Coronary artery (tissue), 2 donors: ENCODE results near the gene PKNOX1.
A peak's percentile ranks its signal among the peaks of the same experiment; 100 is the strongest.
"Not testable (repeated sequence)": the region's sequence is repeated elsewhere in the genome, so short reads cannot be mapped to it uniquely, and the experiment has no call there.

Experiments used
- DNase-seq: peaks from one replicate; pipeline ENCODE4 v3.0.0-alpha.2; 2017; ENCODE audit warnings: low spot score
- H3K27ac ChIP-seq, 2 donors: fragments of 200-600 bp; sonication (generic); one replicate each; pipeline ENCODE4 v1.5.1; 2016 to 2019
- H3K4me3 ChIP-seq: fragments of 200-600 bp; sonication (generic); 2 replicates; pipeline ENCODE4 v1.5.1; 2016; ENCODE audit warnings: mild to moderate bottlenecking, moderate library complexity
- CTCF ChIP-seq: fragments of 200-600 bp; sonication (generic); IDR thresholded peaks from one replicate; pipeline ENCODE4 v1.5.1; 2019; ENCODE audit warnings: antibody characterized with exemption

Gene PKNOX1

GRCh38 chr21:43034826-43035225, 60.5 kb downstream of the PKNOX1 start:
- no peak for TF ChIP-seq CTCF

GRCh38 chr21:43036889-43037288, 62.5 kb downstream of the PKNOX1 start:
- not testable (repeated sequence) for H3K27ac ChIP-seq, DNase-seq, H3K4me3 ChIP-seq

More at GRCh38 chr21:43034826-43035225, 60.5 kb downstream of the PKNOX1 start:
- no peak overlapping the region for H3K4me3 ChIP-seq
- no peak overlapping the region for H3K27ac ChIP-seq
- no peak for DNase-seq

DNA sequence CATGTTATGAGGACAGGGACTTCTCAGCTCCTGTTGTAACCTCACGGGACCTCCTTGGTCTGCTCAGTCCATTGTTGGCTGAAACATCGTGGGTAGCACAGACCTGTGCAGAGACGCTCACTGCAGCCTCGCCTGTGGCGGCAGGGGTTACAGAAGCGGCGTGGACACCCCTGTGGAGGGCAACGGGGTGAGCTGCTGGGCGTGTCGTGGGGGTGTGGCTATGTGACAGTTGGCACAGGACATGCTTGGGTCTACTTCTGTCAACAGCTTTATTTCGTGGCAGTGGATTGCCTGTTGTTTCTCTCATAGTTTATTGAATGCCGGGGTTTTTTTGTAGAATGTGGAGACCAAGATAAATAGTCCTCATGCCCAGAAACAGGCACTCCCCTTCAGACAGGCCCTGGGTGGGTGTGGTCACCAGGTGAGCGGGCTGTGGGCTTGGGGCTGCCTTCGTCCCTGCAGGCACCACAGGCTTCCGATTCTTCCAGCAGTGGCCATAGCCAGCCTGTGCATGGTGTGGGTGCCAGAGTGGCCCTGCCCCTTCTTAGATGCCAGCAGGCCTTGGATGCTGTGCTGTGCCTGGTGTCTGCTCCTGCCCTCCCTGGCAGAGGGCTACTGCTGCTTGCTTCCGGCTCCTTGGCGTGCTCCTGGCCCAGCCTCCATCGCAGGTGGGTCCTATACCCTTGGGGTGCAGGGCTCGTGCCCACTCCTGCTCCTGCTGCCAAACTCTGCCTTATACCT, 63.7 kb downstream of the PKNOX1 start:
- not testable (repeated sequence) for DNase-seq, H3K27ac ChIP-seq, H3K4me3 ChIP-seq

- not testable (repeated sequence) for H3K4me3 ChIP-seq, DNase-seq, H3K27ac ChIP-seq
Observed at GRCh38 chr21:43038659-43039044, 64.3 kb downstream of the PKNOX1 start.

DNA sequence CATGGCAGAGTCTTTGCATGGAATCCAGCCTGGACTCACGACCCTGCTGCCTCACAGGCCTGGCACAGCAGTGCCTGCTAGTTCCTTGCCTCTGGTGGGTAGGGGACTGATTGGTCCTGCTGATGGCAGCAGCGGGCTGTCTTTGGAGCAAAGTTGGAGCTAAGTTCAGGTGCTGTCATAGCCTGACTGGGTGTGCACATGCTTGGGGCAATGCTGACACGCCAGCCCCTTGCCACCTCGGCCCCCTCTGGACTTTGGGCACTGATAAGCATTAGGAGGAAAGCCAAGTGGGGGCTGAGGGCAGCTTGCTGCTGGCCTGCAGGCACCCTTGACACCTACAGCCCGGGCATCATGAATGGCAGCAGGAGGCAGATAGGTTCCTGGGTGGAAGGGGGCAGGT, 67.8 kb downstream of the PKNOX1 start:
- not testable (repeated sequence) for H3K4me3 ChIP-seq, DNase-seq, H3K27ac ChIP-seq

- not testable (repeated sequence) for H3K27ac ChIP-seq, H3K4me3 ChIP-seq, DNase-seq
Observed at GRCh38 chr21:43043291-43043690, 68.9 kb downstream of the PKNOX1 start.

DNA sequence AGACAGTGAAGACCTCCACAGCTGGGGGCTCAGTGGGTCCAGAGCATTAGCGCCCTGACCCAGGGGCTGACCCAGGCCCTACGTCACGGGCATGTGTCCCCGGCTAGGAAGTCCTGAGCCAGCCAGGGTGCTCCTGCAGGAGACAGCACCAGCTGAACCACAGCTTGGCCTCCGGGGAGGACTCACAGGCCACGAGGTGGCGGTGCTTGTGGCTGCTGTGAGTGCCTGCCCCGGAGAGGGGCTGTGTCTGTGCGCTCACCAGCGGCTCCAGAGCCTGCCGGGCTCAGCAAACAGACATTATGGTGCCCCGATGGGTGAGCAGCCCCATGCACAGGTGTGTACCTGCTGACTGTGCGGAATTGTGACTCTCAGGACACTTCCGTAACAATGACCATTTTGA, 70.2 kb downstream of the PKNOX1 start:
- H3K4me3 ChIP-seq, DNase-seq, H3K27ac ChIP-seq: not testable (repeated sequence)

DNA sequence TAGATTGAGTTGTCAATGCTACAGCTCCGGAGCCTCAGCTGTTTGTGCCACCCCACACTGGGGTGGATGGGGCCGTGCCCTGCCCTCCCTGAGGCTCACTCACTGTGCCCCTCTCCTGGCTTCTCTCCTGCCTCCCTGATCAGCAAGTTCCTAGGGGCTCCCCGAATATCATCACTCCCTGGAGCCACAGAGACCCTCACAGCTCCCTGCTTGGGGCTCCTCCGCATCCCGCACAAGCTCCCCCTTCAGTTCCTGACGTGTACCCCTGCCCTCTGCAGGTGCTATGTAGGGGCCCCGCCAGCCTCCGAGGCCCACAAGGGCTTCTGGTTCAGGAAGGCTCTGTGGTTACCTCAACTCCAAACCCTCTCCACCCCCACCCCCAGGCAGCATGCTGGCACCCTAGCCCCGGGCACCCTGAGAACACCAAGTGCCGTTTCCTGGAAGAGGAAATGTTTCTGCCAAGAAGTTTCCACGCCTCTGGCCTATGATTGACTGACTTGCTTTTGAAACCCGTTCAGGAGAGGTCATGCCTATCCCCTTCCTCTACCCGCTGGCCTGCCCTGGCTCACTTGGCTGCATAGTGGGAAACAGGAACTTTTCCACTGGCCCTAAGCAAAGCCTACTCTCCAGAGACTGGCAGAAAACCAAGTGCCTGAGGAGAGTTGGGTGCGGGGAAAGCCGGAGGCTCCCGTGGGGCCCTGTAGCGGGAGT, 71.0 kb downstream of the PKNOX1 start:
- DNase-seq, H3K27ac ChIP-seq, H3K4me3 ChIP-seq: not testable (repeated sequence)

DNA sequence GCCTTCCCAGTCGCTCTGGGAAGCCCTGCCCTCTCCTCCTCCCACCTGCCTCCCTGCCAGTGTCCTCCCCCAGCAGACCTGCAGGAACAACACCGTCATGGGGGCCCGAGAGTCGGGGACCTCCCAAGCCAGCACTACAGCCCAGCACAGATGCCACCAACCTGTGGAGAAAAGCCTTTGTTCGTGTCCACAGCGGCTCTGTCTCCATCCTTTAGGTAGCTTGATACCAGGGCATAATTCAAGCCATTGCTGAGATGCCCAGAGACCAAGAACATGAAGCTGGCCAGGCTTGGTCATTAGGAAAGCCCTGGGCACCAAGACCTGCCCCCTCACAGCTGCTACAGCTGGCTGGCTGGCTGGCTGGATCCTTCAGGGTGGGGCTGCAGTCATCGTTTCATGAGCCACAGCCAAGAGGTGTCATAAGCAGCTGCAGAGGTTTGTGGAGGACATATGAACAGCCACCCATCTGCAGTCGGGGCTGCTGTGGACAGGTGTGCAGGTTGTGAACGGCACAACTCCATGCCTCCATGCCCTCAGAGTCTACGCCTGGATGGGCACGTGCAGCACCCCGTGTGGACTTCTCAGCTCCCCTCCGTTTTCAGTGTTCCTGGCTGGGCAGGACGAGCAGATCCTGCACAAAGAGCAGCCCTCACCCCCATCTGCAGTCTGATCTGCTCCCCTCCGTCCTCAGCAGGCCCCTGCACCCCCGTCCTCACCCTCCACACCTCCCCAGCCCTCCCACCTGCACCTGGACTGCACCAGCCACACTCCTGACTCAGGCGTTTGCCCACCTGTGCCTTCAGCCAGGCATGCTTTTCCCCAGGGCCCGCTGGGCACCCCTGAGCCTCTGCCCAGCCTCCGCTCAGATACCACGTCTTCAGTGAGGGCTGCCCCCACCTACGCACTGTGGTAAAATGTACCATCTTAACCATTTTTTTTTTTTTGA, 71.8 kb downstream of the PKNOX1 start:
- H3K4me3 ChIP-seq, DNase-seq: not testable (repeated sequence)
- H3K27ac ChIP-seq, result peak overlapping the region in 1 of 2 donors; percentile 37

GRCh38 chr21:43053112-43053511, 78.8 kb downstream of the PKNOX1 start:
- not testable (repeated sequence) for DNase-seq, H3K4me3 ChIP-seq, H3K27ac ChIP-seq

DNA sequence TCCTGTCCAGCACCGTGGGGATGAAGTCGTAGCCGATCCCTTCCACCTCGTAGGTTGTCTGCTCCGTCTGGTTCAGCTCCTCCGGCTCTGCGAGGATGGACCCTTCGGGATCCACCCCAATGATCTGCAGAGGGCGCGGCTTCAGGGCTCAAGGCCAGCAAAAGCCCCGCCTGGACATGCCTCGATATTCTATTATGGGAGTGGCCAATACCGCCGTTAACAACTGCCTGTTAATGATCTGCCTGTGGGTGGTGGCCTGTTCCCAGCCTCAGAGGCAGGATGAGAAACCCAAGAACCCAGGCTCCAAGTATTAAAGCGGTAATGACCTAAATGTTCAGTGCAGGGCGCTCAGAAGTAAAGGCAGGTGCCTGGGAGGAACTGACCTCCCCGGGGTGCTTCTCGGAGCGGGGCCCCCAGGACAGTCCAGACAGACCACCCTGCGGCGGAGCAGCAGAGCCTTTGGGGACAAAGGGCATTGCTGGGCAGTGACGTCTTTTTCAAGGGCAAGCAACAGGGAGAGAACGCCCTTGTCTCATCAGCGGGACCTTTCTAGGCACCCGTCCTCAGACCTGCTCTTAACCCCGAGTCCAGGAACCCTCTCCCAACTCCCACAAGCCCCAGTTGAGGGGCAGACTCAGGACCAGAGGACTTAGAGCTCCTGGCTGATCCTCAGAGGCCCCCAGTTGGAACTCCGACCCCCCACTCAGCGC, 88.7 kb downstream of the PKNOX1 start:
- H3K4me3 ChIP-seq, DNase-seq, H3K27ac ChIP-seq: not testable (repeated sequence)

- H3K4me3 ChIP-seq, DNase-seq, H3K27ac ChIP-seq: not testable (repeated sequence)
Observed at GRCh38 chr21:43064265-43064917, 90.0 kb downstream of the PKNOX1 start.

DNA sequence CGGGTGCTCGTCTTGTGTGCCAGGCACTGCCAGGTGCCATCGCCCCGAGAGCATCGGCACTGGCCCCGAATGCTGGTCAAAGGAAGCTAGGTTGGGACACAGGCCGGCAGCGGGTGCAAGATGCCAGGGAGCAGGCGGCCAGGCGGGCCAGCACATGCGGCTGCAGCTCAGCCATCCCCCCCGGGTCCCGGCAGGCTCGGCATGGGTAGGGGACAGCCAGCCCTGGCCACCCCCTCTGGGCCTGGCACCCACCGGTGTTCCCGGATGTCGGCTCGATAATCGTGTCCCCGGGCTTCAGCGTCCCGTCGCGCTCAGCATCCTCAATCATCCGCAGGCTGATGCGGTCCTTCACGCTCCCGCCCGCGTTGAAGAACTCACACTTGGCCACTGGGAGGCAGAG, 91.6 kb downstream of the PKNOX1 start:
- H3K27ac ChIP-seq, H3K4me3 ChIP-seq, DNase-seq: not testable (repeated sequence)

DNA sequence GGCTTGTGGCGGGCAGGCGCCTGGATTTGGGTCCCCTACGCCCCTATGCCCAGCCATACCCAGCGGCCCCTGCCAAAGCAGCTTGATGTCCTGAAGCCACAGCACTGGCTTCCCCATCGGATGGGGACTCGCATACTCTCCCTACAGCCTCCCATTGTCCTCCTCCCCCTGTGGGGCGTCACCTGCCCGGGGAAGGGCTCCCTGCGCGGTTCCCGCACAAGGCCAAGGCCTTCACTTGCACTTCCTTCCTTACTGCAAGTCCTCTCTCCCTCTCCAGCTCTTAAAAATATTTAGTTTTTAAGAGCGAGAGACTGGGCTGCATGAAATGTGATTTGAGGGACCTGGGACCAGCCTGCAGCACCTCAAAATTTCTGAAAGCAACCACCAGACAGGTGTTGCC, 92.3 kb downstream of the PKNOX1 start:
- H3K4me3 ChIP-seq, DNase-seq, H3K27ac ChIP-seq: not testable (repeated sequence)

DNA sequence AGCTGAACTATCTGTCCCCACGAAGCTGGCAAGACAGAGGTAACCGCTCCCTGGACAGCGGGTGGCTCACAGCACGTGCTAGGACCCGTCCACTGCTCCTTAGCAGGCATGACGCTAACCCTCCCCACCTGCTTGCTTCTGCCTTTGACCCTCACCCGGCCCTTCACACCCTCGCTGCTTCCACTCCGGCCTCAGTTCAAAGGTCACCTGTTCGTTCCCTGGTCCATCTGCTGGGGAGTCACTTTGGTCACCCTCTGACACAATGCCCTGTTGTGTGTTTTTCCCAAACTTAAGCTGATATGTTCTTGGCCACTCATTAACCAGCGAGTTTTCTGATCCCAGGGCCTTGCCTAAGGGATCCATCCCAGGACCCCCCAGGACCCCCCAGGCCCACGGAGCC, 93.7 kb downstream of the PKNOX1 start:
- H3K4me3 ChIP-seq, H3K27ac ChIP-seq, DNase-seq: not testable (repeated sequence)

- H3K27ac ChIP-seq, H3K4me3 ChIP-seq, DNase-seq: not testable (repeated sequence)
Observed at GRCh38 chr21:43069682-43070081, 95.3 kb downstream of the PKNOX1 start.

GRCh38 chr21:43072742-43073141, 98.4 kb downstream of the PKNOX1 start:
- not testable (repeated sequence) for H3K27ac ChIP-seq, H3K4me3 ChIP-seq, DNase-seq
